ENCODE data around the gene GABBR2. TPM values are rescaled to one million over a fixed set of nuclear protein-coding genes. Genes with fewer than 3 reads are reported as not detected.
A peak's percentile ranks its signal among the peaks of the same experiment; 100 is the strongest.
"Not testable (repeated sequence)": the region's sequence is repeated elsewhere in the genome, so short reads cannot be mapped to it uniquely, and the experiment has no call there.

GABBR2 gene
- total and polyA plus RNA-seq, 4 donors: 20.0 to 140 (median 93.3) TPM

- H3K27ac ChIP-seq (ENCODE audit: low read depth, low read length): no peak overlapping the region
- 97% methylated on average over 6 of the region's 6 CpGs for WGBS (ENCODE audit: insufficient coverage)
Observed at GRCh38 chr9:98506422-98507054, 202.2 kb downstream of the GABBR2 start.

GRCh38 chr9:98504298-98505282, 204.1 kb downstream of the GABBR2 start:
- H3K4me1 ChIP-seq (ENCODE audit: control insufficient read depth, insufficient read depth, low read length): peaks cover 35% of the 10 kb centered on the region
- no peak overlapping the region for H3K4me3 ChIP-seq (ENCODE audit: low read depth, low read length)
- no peak overlapping the region for H3K27ac ChIP-seq (ENCODE audit: low read depth, low read length)
- peak in 2 of 6 donors; percentile 42 to 59 for DNase-seq (ENCODE audit: low read depth in 4 of 6, low spot score in 6 of 6)
- WGBS (ENCODE audit: insufficient coverage): no CpG with 5 or more reads among the region's 9 CpGs
- no peaks in the 10 kb centered on the region for H3K27me3 ChIP-seq (ENCODE audit: control insufficient read depth, insufficient read depth, low read length)
- H3K9me3 ChIP-seq (ENCODE audit: control insufficient read depth, insufficient read depth, low read length): no peaks in the 10 kb centered on the region
- no peaks in the 10 kb centered on the region for H3K36me3 ChIP-seq (ENCODE audit: control insufficient read depth, insufficient read depth, low read length)

More at GRCh38 chr9:98506422-98507054, 202.2 kb downstream of the GABBR2 start:
- Histone ChIP-seq H3K4me1 (ENCODE audit: control insufficient read depth, insufficient read depth, low read length) (peaks cover 27% of the 10 kb centered on the region), H3K36me3 (ENCODE audit: control insufficient read depth, insufficient read depth, low read length) (no peaks in the 10 kb centered on the region), H3K4me3 (ENCODE audit: low read depth, low read length) (no peak overlapping the region), H3K27me3 (ENCODE audit: control insufficient read depth, insufficient read depth, low read length) (no peaks in the 10 kb centered on the region), H3K9me3 (ENCODE audit: control insufficient read depth, insufficient read depth, low read length) (no peaks in the 10 kb centered on the region)
- DNase-seq (ENCODE audit: low read depth in 4 of 6, low spot score in 6 of 6): no peak

GRCh38 chr9:98503867-98504266, 204.9 kb downstream of the GABBR2 start:
- WGBS (ENCODE audit: insufficient coverage): no CpG with 5 or more reads among the region's 2 CpGs
- Histone ChIP-seq H3K4me1 (ENCODE audit: control insufficient read depth, insufficient read depth, low read length) (peaks cover 35% of the 10 kb centered on the region), H3K4me3 (ENCODE audit: low read depth, low read length) (no peak overlapping the region), H3K27me3 (ENCODE audit: control insufficient read depth, insufficient read depth, low read length) (no peaks in the 10 kb centered on the region), H3K36me3 (ENCODE audit: control insufficient read depth, insufficient read depth, low read length) (no peaks in the 10 kb centered on the region), H3K27ac (ENCODE audit: low read depth, low read length) (no peak overlapping the region), H3K9me3 (ENCODE audit: control insufficient read depth, insufficient read depth, low read length) (no peaks in the 10 kb centered on the region)
- DNase-seq (ENCODE audit: low read depth in 4 of 6, low spot score in 6 of 6): no peak

- Histone ChIP-seq H3K36me3 (ENCODE audit: control insufficient read depth, insufficient read depth, low read length) (no peaks in the 10 kb centered on the region), H3K4me1 (ENCODE audit: control insufficient read depth, insufficient read depth, low read length) (peaks cover 35% of the 10 kb centered on the region), H3K4me3 (ENCODE audit: low read depth, low read length) (no peak overlapping the region), H3K9me3 (ENCODE audit: control insufficient read depth, insufficient read depth, low read length) (no peaks in the 10 kb centered on the region), H3K27me3 (ENCODE audit: control insufficient read depth, insufficient read depth, low read length) (no peaks in the 10 kb centered on the region), H3K27ac (ENCODE audit: low read depth, low read length) (no peak overlapping the region)
- peak in 1 of 6 donors; percentile 16 for DNase-seq (ENCODE audit: low read depth in 4 of 6, low spot score in 6 of 6)
- WGBS (ENCODE audit: insufficient coverage): 63% methylated on average over 5 of the region's 5 CpGs
Observed at GRCh38 chr9:98502976-98503325, 205.8 kb downstream of the GABBR2 start.

- no peak overlapping the region for H3K27ac ChIP-seq (ENCODE audit: low read depth, low read length)
- 77% methylated on average over 6 of the region's 6 CpGs for WGBS (ENCODE audit: insufficient coverage)
Observed at GRCh38 chr9:98502311-98502975, 206.3 kb downstream of the GABBR2 start.

GRCh38 chr9:98501819-98502218, 206.9 kb downstream of the GABBR2 start:
- Histone ChIP-seq H3K27me3 (ENCODE audit: control insufficient read depth, insufficient read depth, low read length) (no peaks in the 10 kb centered on the region), H3K36me3 (ENCODE audit: control insufficient read depth, insufficient read depth, low read length) (no peaks in the 10 kb centered on the region), H3K27ac (ENCODE audit: low read depth, low read length) (no peak overlapping the region), H3K4me3 (ENCODE audit: low read depth, low read length) (no peak overlapping the region), H3K9me3 (ENCODE audit: control insufficient read depth, insufficient read depth, low read length) (no peaks in the 10 kb centered on the region), H3K4me1 (ENCODE audit: control insufficient read depth, insufficient read depth, low read length) (peaks cover 35% of the 10 kb centered on the region)
- 44% methylated on average over 5 of the region's 8 CpGs for WGBS (ENCODE audit: insufficient coverage)
- DNase-seq (ENCODE audit: low read depth in 4 of 6, low spot score in 6 of 6): peak in 1 of 6 donors; percentile 25

More at GRCh38 chr9:98502311-98502975, 206.3 kb downstream of the GABBR2 start:
- no peak for DNase-seq (ENCODE audit: low read depth in 4 of 6, low spot score in 6 of 6)
- Histone ChIP-seq H3K4me3 (ENCODE audit: low read depth, low read length) (no peak overlapping the region), H3K27me3 (ENCODE audit: control insufficient read depth, insufficient read depth, low read length) (no peaks in the 10 kb centered on the region), H3K9me3 (ENCODE audit: control insufficient read depth, insufficient read depth, low read length) (no peaks in the 10 kb centered on the region), H3K36me3 (ENCODE audit: control insufficient read depth, insufficient read depth, low read length) (no peaks in the 10 kb centered on the region), H3K4me1 (ENCODE audit: control insufficient read depth, insufficient read depth, low read length) (peaks cover 35% of the 10 kb centered on the region)

- WGBS (ENCODE audit: insufficient coverage): 100% methylated on average over 1 of the region's 8 CpGs
- peaks cover 35% of the 10 kb centered on the region for H3K4me1 ChIP-seq (ENCODE audit: control insufficient read depth, insufficient read depth, low read length)
- not testable (repeated sequence) for DNase-seq (ENCODE audit: low read depth in 4 of 6, low spot score in 6 of 6); H3K27ac ChIP-seq (ENCODE audit: low read depth, low read length); H3K27me3 ChIP-seq (ENCODE audit: control insufficient read depth, insufficient read depth, low read length); H3K9me3 ChIP-seq (ENCODE audit: control insufficient read depth, insufficient read depth, low read length); H3K4me3 ChIP-seq (ENCODE audit: low read depth, low read length); H3K36me3 ChIP-seq (ENCODE audit: control insufficient read depth, insufficient read depth, low read length)
Observed at GRCh38 chr9:98501259-98501658, 207.5 kb downstream of the GABBR2 start.

- peaks cover 35% of the 10 kb centered on the region for H3K4me1 ChIP-seq (ENCODE audit: control insufficient read depth, insufficient read depth, low read length)
- no peaks in the 10 kb centered on the region for H3K27me3 ChIP-seq (ENCODE audit: control insufficient read depth, insufficient read depth, low read length)
- no peak for DNase-seq (ENCODE audit: low read depth in 4 of 6, low spot score in 6 of 6)
- H3K4me3 ChIP-seq (ENCODE audit: low read depth, low read length): no peak overlapping the region
- WGBS (ENCODE audit: insufficient coverage): 67% methylated on average over 4 of the region's 7 CpGs
- H3K36me3 ChIP-seq (ENCODE audit: control insufficient read depth, insufficient read depth, low read length): peaks cover 8% of the 10 kb centered on the region
- no peaks in the 10 kb centered on the region for H3K9me3 ChIP-seq (ENCODE audit: control insufficient read depth, insufficient read depth, low read length)
- no peak overlapping the region for H3K27ac ChIP-seq (ENCODE audit: low read depth, low read length)
Observed at GRCh38 chr9:98500337-98500919, 208.3 kb downstream of the GABBR2 start.

GRCh38 chr9:98495530-98495929, 213.2 kb downstream of the GABBR2 start:
- DNase-seq (ENCODE audit: low read depth in 4 of 6, low spot score in 6 of 6): no peak
- Histone ChIP-seq H3K36me3 (ENCODE audit: control insufficient read depth, insufficient read depth, low read length) (peaks cover 22% of the 10 kb centered on the region), H3K27me3 (ENCODE audit: control insufficient read depth, insufficient read depth, low read length) (no peaks in the 10 kb centered on the region), H3K4me1 (ENCODE audit: control insufficient read depth, insufficient read depth, low read length) (peaks cover 6% of the 10 kb centered on the region), H3K27ac (ENCODE audit: low read depth, low read length) (no peak overlapping the region), H3K4me3 (ENCODE audit: low read depth, low read length) (no peak overlapping the region), H3K9me3 (ENCODE audit: control insufficient read depth, insufficient read depth, low read length) (no peaks in the 10 kb centered on the region)
- WGBS (ENCODE audit: insufficient coverage): 79% methylated on average over 3 of the region's 3 CpGs

Data from spinal cord (tissue), 10 donors.